Stimulated activated memory B cell treated with anti-CD40 and anti-IgM and Interleukin-4, amounts not matched to agents 10 μg/mL and 1 μg/mL and 100 μg/mL, for 72 hours (primary cell): ENCODE results near the gene CASR.
A peak's percentile ranks its signal among the peaks of the same experiment; 100 is the strongest.

Experiments used
- ATAC-seq: fragments of 150-1000 bp; cut with Tn5 transposase; 2 replicates; pipeline ENCODE4 v1.10.0; 2021
- H3K27ac Mint-ChIP-seq: one replicate; pipeline ENCODE4 v1.8.0; 2022; ENCODE audit warnings: mild to moderate bottlenecking, mixed read lengths
- H3K27me3 Mint-ChIP-seq: one replicate; pipeline ENCODE4 v1.8.0; 2022; ENCODE audit warnings: mixed read lengths
- H3K36me3 Mint-ChIP-seq: one replicate; pipeline ENCODE4 v1.8.0; 2022; ENCODE audit warnings: mixed read lengths
- H3K4me1 Mint-ChIP-seq: one replicate; pipeline ENCODE4 v1.8.0; 2022; ENCODE audit warnings: mixed read lengths
- H3K4me3 Mint-ChIP-seq: one replicate; pipeline ENCODE4 v1.8.0; 2022; ENCODE audit warnings: mild to moderate bottlenecking, moderate library complexity, mixed read lengths
- H3K9me3 Mint-ChIP-seq: one replicate; pipeline ENCODE4 v1.8.0; 2022; ENCODE audit warnings: mixed read lengths

The CASR gene

GRCh38 chr3:122263058-122263457, 79.6 kb downstream of the CASR start:
- H3K9me3 Mint-ChIP-seq, result peaks cover 6% of the 10 kb centered on the region
- no peaks in the 10 kb centered on the region for H3K36me3 Mint-ChIP-seq
- no peak overlapping the region for H3K27ac Mint-ChIP-seq
- no peak for ATAC-seq
- no peaks in the 10 kb centered on the region for H3K27me3 Mint-ChIP-seq
- no peak overlapping the region for H3K4me3 Mint-ChIP-seq
- H3K4me1 Mint-ChIP-seq, result peaks cover 49% of the 10 kb centered on the region

DNA sequence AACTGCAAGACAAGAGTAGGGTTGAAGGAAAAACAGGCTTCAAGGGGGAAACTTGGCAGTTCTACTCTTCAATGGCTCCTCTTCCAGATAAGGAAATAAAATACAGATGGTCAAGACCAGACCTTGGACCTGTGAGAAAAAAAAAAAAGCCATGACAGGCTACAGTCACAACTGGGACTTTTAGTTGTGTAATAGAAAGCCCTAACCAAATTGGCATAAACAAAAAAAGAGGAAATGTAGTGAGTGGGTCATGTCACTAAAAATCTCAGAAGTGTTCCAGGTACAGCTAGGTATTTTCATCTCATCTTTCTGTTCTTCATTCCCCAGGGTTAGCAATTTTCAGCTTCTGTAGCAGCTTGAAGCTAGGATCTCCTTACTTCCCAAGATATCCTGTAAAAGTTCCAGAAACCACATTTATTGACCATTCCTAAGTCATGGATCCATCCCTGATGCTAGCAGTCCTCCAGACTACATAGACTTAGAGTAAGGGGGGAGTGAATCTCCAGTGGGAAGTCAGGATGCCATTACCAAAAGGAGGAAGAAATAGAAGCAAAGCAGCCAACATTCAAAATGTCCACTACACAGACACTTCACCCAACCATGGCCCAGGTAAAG, 80.6 kb downstream of the CASR start:
- no peak overlapping the region for H3K4me3 Mint-ChIP-seq
- ATAC-seq, result peak; percentile 55
- peak overlapping the region; percentile 24 for H3K27ac Mint-ChIP-seq
- no peaks in the 10 kb centered on the region for H3K36me3 Mint-ChIP-seq
- no peaks in the 10 kb centered on the region for H3K27me3 Mint-ChIP-seq
- peaks cover 41% of the 10 kb centered on the region for H3K4me1 Mint-ChIP-seq
- H3K9me3 Mint-ChIP-seq, result peaks cover 6% of the 10 kb centered on the region

GRCh38 chr3:122265957-122266356, 82.5 kb downstream of the CASR start:
- peaks cover 35% of the 10 kb centered on the region for H3K4me1 Mint-ChIP-seq
- peak overlapping the region; percentile 14 for H3K27ac Mint-ChIP-seq
- no peak for ATAC-seq
- peaks cover 6% of the 10 kb centered on the region for H3K9me3 Mint-ChIP-seq
- no peaks in the 10 kb centered on the region for H3K36me3 Mint-ChIP-seq
- H3K27me3 Mint-ChIP-seq, result no peaks in the 10 kb centered on the region
- H3K4me3 Mint-ChIP-seq, result no peak overlapping the region

DNA sequence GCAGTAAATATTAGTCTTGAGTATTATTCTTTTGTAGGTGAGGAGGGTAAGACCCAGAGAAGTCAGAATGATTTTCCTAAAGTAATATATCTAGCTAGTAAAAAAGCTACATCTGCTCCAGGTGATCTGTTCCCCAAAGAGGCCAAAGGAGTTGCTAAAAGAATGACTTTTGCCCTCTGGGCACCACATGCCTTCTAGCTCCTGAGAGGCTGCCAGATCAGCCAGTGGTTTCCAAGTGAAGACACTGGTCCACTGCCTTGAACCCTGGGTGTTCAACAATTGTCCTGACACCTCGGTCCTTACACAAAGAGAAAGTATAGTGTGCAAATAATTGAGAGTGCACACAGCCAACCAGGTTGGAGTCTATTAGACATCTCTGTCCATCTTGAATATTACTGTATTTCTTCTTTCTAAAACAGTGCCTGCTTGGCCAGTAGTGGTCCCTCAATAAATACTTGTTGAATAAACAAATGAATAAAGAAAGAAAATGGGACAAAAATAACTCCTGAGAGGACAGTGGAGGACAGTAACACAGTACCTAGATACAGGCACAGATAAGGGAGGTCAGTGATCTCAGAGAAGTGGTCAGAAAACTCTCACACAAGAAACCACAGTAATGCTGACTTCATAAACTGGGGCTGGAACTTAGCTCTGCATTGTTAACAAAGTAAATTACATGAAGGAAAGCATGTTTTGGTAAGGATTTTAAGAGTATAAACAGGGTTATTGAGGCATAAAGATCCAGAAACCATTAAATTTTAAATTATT, 85.0 kb downstream of the CASR start:
- Mint-ChIP-seq H3K9me3 (peaks cover 6% of the 10 kb centered on the region), H3K27ac (no peak overlapping the region), H3K4me1 (peaks cover 46% of the 10 kb centered on the region), H3K36me3 (no peaks in the 10 kb centered on the region), H3K27me3 (peaks cover 6% of the 10 kb centered on the region), H3K4me3 (no peak overlapping the region)
- no peak for ATAC-seq

- peaks cover 6% of the 10 kb centered on the region for H3K9me3 Mint-ChIP-seq
- ATAC-seq, result no peak
- no peak overlapping the region for H3K4me3 Mint-ChIP-seq
- no peak overlapping the region for H3K27ac Mint-ChIP-seq
- H3K36me3 Mint-ChIP-seq, result no peaks in the 10 kb centered on the region
- peaks cover 43% of the 10 kb centered on the region for H3K4me1 Mint-ChIP-seq
- H3K27me3 Mint-ChIP-seq, result peaks cover 10% of the 10 kb centered on the region
These were observed 85.6 kb downstream of the CASR start for GRCh38 chr3:122269045-122269444.

DNA sequence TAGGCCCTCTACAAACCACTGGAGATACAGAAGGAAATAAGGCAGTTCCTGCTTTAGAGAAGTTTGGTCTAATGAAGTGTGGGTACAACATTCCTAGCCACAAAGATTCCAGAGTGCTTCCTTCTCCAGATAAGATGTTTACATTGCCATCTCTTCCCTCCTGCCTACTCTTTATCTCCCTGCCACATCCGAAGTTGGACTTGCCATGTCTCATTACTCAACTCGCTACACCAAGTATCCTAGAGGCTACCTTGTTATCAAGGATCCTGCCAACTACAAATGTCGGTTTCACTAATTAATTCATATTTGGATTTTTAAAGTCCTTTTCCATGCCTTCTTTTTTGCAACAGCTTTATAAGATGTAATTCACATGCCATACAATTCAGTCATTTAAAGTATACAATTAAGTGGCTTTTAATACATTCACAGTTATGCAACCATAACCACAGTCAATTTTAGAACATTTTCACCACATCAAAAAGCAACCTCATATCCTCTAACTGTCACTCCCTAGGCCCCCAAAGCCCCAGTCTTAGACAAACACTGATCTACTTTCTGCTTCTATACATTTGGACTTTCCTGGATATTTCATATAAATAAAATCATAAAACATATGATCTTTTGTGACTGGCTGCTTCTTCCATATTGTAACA, 87.9 kb downstream of the CASR start:
- Mint-ChIP-seq H3K4me3 (no peak overlapping the region), H3K9me3 (no peaks in the 10 kb centered on the region), H3K27ac (no peak overlapping the region), H3K4me1 (peaks cover 20% of the 10 kb centered on the region), H3K36me3 (no peaks in the 10 kb centered on the region), H3K27me3 (peaks cover 10% of the 10 kb centered on the region)
- ATAC-seq, result no peak

GRCh38 chr3:122272879-122273278, 89.4 kb downstream of the CASR start:
- Mint-ChIP-seq H3K27ac (no peak overlapping the region), H3K36me3 (no peaks in the 10 kb centered on the region), H3K9me3 (no peaks in the 10 kb centered on the region), H3K4me1 (peaks cover 18% of the 10 kb centered on the region), H3K27me3 (peaks cover 10% of the 10 kb centered on the region), H3K4me3 (no peak overlapping the region)
- no peak for ATAC-seq

DNA sequence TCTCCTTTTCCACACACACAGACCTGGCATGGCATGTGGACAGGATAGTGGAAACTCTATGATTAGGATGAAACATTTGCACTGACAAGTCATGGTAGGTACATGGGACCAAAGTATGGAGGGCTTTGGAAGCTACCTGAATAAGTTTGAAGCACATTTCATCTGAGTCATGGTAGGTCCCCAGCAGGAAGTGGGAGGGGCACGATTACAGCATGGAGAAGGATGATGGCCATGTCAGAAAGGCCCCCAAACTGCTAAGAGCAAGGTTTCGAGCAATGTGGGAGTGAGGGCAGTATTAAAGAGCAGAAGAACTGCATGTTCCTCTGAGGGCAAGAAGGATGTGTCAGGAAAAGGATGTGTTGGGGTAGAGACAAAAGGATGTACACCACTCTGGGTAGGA, 90.0 kb downstream of the CASR start:
- Mint-ChIP-seq H3K4me3 (no peak overlapping the region), H3K27me3 (peaks cover 10% of the 10 kb centered on the region), H3K27ac (no peak overlapping the region), H3K36me3 (no peaks in the 10 kb centered on the region), H3K9me3 (no peaks in the 10 kb centered on the region), H3K4me1 (peaks cover 18% of the 10 kb centered on the region)
- ATAC-seq, result no peak

DNA sequence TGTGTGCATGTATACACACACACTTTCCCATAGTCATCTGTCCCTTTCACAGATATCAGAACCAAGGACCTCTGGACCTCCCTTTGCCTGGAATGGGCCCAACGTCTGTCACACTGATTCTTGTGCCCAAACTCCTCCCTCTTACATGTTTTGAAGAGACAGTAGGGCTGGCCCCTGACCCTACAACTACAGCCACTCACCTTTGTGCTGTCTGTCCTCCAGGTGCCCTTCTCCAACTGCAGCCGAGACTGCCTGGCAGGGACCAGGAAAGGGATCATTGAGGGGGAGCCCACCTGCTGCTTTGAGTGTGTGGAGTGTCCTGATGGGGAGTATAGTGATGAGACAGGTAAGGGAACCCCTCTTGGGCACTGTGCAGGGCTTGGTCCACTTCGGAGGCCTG, 98.4 kb downstream of the CASR start:
- no peak for ATAC-seq
- no peaks in the 10 kb centered on the region for H3K36me3 Mint-ChIP-seq
- H3K9me3 Mint-ChIP-seq, result no peaks in the 10 kb centered on the region
- H3K27me3 Mint-ChIP-seq, result peaks cover 8% of the 10 kb centered on the region
- H3K4me1 Mint-ChIP-seq, result no peaks in the 10 kb centered on the region
- H3K4me3 Mint-ChIP-seq, result no peak overlapping the region
- no peak overlapping the region for H3K27ac Mint-ChIP-seq

DNA sequence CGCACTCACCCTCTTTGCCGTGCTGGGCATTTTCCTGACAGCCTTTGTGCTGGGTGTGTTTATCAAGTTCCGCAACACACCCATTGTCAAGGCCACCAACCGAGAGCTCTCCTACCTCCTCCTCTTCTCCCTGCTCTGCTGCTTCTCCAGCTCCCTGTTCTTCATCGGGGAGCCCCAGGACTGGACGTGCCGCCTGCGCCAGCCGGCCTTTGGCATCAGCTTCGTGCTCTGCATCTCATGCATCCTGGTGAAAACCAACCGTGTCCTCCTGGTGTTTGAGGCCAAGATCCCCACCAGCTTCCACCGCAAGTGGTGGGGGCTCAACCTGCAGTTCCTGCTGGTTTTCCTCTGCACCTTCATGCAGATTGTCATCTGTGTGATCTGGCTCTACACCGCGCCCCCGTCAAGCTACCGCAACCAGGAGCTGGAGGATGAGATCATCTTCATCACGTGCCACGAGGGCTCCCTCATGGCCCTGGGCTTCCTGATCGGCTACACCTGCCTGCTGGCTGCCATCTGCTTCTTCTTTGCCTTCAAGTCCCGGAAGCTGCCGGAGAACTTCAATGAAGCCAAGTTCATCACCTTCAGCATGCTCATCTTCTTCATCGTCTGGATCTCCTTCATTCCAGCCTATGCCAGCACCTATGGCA, 100.5 kb downstream of the CASR start:
- Mint-ChIP-seq H3K9me3 (no peaks in the 10 kb centered on the region), H3K27ac (no peak overlapping the region), H3K4me3 (no peak overlapping the region), H3K27me3 (peaks cover 8% of the 10 kb centered on the region), H3K36me3 (no peaks in the 10 kb centered on the region), H3K4me1 (no peaks in the 10 kb centered on the region)
- no peak for ATAC-seq

DNA sequence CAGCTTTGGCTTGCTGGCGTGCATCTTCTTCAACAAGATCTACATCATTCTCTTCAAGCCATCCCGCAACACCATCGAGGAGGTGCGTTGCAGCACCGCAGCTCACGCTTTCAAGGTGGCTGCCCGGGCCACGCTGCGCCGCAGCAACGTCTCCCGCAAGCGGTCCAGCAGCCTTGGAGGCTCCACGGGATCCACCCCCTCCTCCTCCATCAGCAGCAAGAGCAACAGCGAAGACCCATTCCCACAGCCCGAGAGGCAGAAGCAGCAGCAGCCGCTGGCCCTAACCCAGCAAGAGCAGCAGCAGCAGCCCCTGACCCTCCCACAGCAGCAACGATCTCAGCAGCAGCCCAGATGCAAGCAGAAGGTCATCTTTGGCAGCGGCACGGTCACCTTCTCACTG, 101.0 kb downstream of the CASR start:
- H3K27ac Mint-ChIP-seq, result no peak overlapping the region
- ATAC-seq, result no peak

DNA sequence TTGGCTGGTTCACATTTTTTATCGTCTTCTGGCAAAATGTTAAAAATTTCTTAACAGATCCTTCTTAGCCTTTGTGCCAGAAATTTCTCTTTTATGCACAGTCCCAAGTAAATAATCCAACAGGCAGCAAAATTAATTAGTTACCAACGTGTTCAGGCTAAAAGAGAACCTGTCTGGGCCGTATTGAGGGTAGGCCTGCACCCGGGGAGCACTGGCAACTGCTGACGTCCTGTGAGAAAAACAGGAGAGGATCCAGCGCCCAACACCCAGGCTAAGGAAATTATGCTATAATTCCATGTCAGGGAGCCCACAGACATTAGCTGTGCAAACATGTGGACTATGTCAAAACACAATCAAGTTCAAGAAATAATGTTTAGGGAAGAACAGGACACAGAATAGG, 110.9 kb downstream of the CASR start:
- Mint-ChIP-seq H3K9me3 (no peaks in the 10 kb centered on the region), H3K4me1 (peaks cover 17% of the 10 kb centered on the region), H3K36me3 (no peaks in the 10 kb centered on the region), H3K4me3 (no peak overlapping the region), H3K27ac (no peak overlapping the region), H3K27me3 (no peaks in the 10 kb centered on the region)
- no peak for ATAC-seq

More for the DNA sequence above, 101.0 kb downstream of the CASR start:
- H3K9me3 Mint-ChIP-seq, result no peaks in the 10 kb centered on the region
- H3K4me1 Mint-ChIP-seq, result no peaks in the 10 kb centered on the region
- H3K27me3 Mint-ChIP-seq, result peaks cover 8% of the 10 kb centered on the region
- no peaks in the 10 kb centered on the region for H3K36me3 Mint-ChIP-seq
- H3K4me3 Mint-ChIP-seq, result no peak overlapping the region

DNA sequence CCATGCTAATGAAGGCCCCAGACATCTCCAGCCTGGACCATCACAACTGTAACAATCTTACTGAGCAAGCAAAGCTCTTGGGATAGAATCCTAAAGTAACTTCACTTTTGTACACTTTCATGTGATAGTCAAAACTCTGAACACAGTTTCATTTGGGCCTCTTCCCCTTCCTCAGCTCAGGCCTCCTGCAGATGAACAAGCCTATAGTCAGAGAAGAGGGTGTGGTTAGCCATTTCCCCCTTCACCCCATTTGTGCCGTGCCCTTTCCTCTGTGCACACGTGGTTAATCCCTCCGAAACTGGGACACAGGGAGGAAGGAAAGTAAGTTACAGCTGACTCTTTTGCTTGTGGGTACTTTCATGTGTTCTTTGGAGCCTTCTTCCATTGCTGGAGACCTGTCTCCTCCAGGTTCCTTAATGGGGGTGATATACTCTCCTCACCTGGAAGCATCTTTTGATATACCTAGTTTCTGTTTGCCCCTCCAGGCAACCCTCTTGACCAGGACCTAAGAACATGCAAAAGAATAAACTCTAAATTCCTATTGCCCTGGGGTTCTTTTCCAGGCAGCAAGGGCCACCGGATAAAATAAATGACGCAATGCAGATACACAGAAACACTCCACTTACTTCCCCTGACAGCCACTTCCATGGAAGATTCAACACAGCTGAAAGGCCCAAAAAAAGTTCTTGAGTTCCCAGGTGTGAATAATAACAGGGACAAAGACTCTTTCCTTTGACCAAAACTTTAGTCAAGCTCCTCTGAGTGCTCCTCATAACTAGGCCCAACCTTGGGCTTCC, 112.0 kb downstream of the CASR start:
- ATAC-seq, result peak; percentile 58
- no peak overlapping the region for H3K4me3 Mint-ChIP-seq
- peaks cover 2% of the 10 kb centered on the region for H3K9me3 Mint-ChIP-seq
- no peaks in the 10 kb centered on the region for H3K36me3 Mint-ChIP-seq
- H3K27me3 Mint-ChIP-seq, result no peaks in the 10 kb centered on the region
- no peak overlapping the region for H3K27ac Mint-ChIP-seq
- peaks cover 19% of the 10 kb centered on the region for H3K4me1 Mint-ChIP-seq

DNA sequence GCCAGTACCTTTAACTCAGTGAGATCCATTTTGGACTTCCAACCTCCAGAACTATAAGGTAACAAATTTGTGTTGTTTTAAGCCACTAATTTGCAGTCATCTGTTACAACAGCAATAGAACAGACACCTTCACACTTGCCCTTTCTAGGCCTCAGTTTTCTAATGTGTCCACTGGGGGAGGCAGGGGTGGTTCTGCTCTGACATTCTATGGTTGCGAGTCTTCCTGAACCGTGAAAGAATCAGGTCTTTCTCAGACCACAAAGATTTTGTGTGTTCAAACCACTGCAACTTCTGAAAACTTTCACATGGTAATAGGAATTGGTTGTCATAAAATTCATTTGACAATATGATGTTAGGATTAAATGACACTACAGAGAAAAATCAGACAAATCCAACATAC, 114.8 kb downstream of the CASR start:
- H3K4me3 Mint-ChIP-seq, result no peak overlapping the region
- peak overlapping the region; percentile 69 for H3K27ac Mint-ChIP-seq
- peaks cover 4% of the 10 kb centered on the region for H3K36me3 Mint-ChIP-seq
- peak; percentile 90 for ATAC-seq
- H3K27me3 Mint-ChIP-seq, result no peaks in the 10 kb centered on the region
- H3K4me1 Mint-ChIP-seq, result peaks cover 25% of the 10 kb centered on the region
- peaks cover 2% of the 10 kb centered on the region for H3K9me3 Mint-ChIP-seq

GRCh38 chr3:122299215-122299614, 115.7 kb downstream of the CASR start:
- H3K9me3 Mint-ChIP-seq, result peaks cover 2% of the 10 kb centered on the region
- H3K4me3 Mint-ChIP-seq, result no peak overlapping the region
- peak overlapping the region; percentile 33 for H3K27ac Mint-ChIP-seq
- H3K27me3 Mint-ChIP-seq, result no peaks in the 10 kb centered on the region
- peaks cover 4% of the 10 kb centered on the region for H3K36me3 Mint-ChIP-seq
- no peak for ATAC-seq
- peaks cover 25% of the 10 kb centered on the region for H3K4me1 Mint-ChIP-seq
